ENCODE results near the gene ICAM4.

ICAM4 gene

DNA sequence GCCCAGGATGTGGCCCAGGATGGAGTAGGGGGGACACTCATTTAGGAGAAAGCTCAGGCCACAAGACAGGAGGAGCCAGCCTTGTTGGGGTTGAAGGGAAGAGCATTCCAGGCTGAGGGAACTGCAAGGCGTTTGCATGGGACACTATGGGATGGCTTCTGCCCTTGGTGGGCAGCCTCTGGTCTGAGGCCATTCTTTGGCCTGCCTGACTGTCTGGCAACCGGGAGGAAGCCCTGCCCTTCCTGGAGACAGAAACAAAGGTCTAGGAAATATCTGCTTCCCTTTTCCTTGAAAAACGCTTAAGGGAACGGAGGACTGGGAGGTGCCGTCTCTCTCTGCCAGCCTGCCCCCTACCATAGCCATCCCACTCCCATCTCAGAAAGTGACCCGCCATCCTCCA lies 18.7 kb upstream of the ICAM4 start:
- Histone ChIP-seq H3K4me3 (replicated peaks; ENCODE audit: insufficient read depth, low read length) (no peak overlapping the region), H3K27ac (replicated peaks) (no peak overlapping the region), H3K27me3 (ENCODE audit: insufficient read depth, poor library complexity, severe bottlenecking) (peaks cover 2% of the 10 kb centered on the region)
- no peak for DNase-seq (ENCODE audit: low read depth in 1 of 2, low spot score in 1 of 2)
- no peak for TF ChIP-seq POLR2AphosphoS5 (IDR thresholded peaks at IDR 0.05; ENCODE audit: low read depth)
- TF ChIP-seq SPI1 (IDR thresholded peaks at IDR 0.05; ENCODE audit: borderline replicate concordance, low read depth), result no peak
- TF ChIP-seq, protein P1, sequence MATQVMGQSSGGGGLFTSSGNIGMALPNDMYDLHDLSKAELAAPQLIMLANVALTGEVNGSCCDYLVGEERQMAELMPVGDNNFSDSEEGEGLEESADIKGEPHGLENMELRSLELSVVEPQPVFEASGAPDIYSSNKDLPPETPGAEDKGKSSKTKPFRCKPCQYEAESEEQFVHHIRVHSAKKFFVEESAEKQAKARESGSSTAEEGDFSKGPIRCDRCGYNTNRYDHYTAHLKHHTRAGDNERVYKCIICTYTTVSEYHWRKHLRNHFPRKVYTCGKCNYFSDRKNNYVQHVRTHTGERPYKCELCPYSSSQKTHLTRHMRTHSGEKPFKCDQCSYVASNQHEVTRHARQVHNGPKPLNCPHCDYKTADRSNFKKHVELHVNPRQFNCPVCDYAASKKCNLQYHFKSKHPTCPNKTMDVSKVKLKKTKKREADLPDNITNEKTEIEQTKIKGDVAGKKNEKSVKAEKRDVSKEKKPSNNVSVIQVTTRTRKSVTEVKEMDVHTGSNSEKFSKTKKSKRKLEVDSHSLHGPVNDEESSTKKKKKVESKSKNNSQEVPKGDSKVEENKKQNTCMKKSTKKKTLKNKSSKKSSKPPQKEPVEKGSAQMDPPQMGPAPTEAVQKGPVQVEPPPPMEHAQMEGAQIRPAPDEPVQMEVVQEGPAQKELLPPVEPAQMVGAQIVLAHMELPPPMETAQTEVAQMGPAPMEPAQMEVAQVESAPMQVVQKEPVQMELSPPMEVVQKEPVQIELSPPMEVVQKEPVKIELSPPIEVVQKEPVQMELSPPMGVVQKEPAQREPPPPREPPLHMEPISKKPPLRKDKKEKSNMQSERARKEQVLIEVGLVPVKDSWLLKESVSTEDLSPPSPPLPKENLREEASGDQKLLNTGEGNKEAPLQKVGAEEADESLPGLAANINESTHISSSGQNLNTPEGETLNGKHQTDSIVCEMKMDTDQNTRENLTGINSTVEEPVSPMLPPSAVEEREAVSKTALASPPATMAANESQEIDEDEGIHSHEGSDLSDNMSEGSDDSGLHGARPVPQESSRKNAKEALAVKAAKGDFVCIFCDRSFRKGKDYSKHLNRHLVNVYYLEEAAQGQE (IDR thresholded peaks at IDR 0.05; ENCODE audit: insufficient replicate concordance, low read depth), result no peak
- TF ChIP-seq GABPA (IDR thresholded peaks at IDR 0.05; ENCODE audit: low read depth), result no peak
- TF ChIP-seq, protein P2, sequence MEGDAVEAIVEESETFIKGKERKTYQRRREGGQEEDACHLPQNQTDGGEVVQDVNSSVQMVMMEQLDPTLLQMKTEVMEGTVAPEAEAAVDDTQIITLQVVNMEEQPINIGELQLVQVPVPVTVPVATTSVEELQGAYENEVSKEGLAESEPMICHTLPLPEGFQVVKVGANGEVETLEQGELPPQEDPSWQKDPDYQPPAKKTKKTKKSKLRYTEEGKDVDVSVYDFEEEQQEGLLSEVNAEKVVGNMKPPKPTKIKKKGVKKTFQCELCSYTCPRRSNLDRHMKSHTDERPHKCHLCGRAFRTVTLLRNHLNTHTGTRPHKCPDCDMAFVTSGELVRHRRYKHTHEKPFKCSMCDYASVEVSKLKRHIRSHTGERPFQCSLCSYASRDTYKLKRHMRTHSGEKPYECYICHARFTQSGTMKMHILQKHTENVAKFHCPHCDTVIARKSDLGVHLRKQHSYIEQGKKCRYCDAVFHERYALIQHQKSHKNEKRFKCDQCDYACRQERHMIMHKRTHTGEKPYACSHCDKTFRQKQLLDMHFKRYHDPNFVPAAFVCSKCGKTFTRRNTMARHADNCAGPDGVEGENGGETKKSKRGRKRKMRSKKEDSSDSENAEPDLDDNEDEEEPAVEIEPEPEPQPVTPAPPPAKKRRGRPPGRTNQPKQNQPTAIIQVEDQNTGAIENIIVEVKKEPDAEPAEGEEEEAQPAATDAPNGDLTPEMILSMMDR (IDR thresholded peaks at IDR 0.05; ENCODE audit: insufficient read depth, low read length), result no peak

DNA sequence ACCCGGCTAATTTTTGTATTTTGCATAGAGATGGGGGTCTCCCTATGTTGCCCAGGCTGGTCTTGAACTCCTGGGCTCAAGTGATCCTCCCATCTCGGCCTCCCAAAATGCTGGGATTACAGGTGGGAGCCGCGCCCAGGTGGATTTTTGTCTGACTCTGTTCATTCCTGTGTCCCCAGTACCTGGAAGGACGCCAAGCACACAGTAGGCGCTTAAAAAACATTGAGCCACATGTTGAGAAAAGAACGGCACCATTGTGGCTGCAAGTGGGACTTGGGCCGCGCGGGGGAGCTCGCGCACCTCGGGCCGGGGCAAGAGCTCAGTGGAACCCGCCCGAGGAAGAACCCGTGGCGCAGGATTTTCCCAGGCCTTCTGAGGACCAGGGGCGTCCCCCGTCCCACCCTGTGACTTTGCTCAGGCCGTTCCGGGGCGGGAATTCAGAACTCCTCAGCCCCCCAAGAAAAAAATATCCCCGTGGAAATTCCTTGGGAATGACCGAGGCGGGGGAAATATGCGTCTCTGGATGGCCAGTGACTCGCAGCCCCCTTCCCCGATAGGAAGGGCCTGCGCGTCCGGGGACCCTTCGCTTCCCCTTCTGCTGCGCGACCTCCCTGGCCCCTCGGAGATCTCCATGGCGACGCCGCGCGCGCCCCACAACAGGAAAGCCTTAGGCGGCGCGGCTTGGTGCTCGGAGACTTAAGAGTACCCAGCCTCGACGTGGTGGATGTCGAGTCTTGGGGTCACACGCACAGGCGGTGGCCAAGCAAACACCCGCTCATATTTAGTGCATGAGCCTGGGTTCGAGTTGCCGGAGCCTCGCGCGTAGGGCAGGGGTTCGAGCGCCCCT lies 17.2 kb upstream of the ICAM4 start:
- Histone ChIP-seq H3K27ac (replicated peaks) (peak overlapping the region; percentile 59), H3K27me3 (ENCODE audit: insufficient read depth, poor library complexity, severe bottlenecking) (peaks cover 2% of the 10 kb centered on the region), H3K4me3 (replicated peaks; ENCODE audit: insufficient read depth, low read length) (peak overlapping the region; percentile 32)
- TF ChIP-seq, protein P1 (IDR thresholded peaks at IDR 0.05; ENCODE audit: insufficient replicate concordance, low read depth), result no peak
- TF ChIP-seq SPI1 (IDR thresholded peaks at IDR 0.05; ENCODE audit: borderline replicate concordance, low read depth), result no peak
- TF ChIP-seq POLR2AphosphoS5 (IDR thresholded peaks at IDR 0.05; ENCODE audit: low read depth), result no peak
- TF ChIP-seq, protein P2 (IDR thresholded peaks at IDR 0.05; ENCODE audit: insufficient read depth, low read length), result peak; percentile 84
- DNase-seq (ENCODE audit: low read depth in 1 of 2, low spot score in 1 of 2), result peak in 1 of 2 experiments; percentile 84

DNA sequence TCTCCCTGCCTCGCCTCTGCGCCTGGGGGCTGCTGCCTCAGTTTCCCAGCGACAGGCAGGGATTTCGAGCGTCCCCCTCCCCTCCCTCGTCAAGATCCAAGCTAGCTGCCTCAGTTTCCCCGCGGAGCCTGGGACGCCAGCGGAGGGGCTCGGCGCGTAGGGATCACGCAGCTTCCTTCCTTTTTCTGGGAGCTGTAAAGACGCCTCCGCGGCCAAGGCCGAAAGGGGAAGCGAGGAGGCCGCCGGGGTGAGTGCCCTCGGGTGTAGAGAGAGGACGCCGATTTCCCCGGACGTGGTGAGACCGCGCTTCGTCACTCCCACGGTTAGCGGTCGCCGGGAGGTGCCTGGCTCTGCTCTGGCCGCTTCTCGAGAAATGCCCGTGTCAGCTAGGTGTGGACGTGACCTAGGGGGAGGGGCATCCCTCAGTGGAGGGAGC lies 16.6 kb upstream of the ICAM4 start:
- TF ChIP-seq, protein P1 (IDR thresholded peaks at IDR 0.05; ENCODE audit: insufficient replicate concordance, low read depth), result no peak
- TF ChIP-seq GABPA (IDR thresholded peaks at IDR 0.05; ENCODE audit: low read depth) (no peak), SPI1 (IDR thresholded peaks at IDR 0.05; ENCODE audit: borderline replicate concordance, low read depth) (peak; percentile 90), POLR2AphosphoS5 (IDR thresholded peaks at IDR 0.05; ENCODE audit: low read depth) (peak; percentile 76)
- TF ChIP-seq, protein P2 (IDR thresholded peaks at IDR 0.05; ENCODE audit: insufficient read depth, low read length), result no peak
- peak; percentile 92 for DNase-seq (ENCODE audit: low read depth in 1 of 2, low spot score in 1 of 2)
- Histone ChIP-seq H3K4me3 (replicated peaks; ENCODE audit: insufficient read depth, low read length) (peak overlapping the region; percentile 32), H3K27ac (replicated peaks) (peak overlapping the region; percentile 59), H3K27me3 (ENCODE audit: insufficient read depth, poor library complexity, severe bottlenecking) (peaks cover 2% of the 10 kb centered on the region)
